B cell (primary cell): ENCODE results near the gene WNT9A.

Experiments
- EZH2 ChIP-seq: IDR thresholded peaks from 2 replicates; pipeline ENCODE4 v1.6.1; 2012; ENCODE audit warnings: borderline replicate concordance, low read depth, mild to moderate bottlenecking, moderate library complexity, low read length; ENCODE audit not compliant: insufficient read depth, poor library complexity, severe bottlenecking
- TF ChIP-seq, protein P1 (sequence below): fragments of 200-600 bp; IDR thresholded peaks from one replicate; pipeline ENCODE4 v1.8.0; 2022; ENCODE audit warnings: antibody characterized with exemption, mild to moderate bottlenecking

GRCh38 chr1:227892489-227893299, 55.0 kb downstream of the WNT9A start:
- TF ChIP-seq, protein P1, sequence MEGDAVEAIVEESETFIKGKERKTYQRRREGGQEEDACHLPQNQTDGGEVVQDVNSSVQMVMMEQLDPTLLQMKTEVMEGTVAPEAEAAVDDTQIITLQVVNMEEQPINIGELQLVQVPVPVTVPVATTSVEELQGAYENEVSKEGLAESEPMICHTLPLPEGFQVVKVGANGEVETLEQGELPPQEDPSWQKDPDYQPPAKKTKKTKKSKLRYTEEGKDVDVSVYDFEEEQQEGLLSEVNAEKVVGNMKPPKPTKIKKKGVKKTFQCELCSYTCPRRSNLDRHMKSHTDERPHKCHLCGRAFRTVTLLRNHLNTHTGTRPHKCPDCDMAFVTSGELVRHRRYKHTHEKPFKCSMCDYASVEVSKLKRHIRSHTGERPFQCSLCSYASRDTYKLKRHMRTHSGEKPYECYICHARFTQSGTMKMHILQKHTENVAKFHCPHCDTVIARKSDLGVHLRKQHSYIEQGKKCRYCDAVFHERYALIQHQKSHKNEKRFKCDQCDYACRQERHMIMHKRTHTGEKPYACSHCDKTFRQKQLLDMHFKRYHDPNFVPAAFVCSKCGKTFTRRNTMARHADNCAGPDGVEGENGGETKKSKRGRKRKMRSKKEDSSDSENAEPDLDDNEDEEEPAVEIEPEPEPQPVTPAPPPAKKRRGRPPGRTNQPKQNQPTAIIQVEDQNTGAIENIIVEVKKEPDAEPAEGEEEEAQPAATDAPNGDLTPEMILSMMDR = no peak
- no peak for TF ChIP-seq EZH2
